Measurements from ENCODE around the gene NEK5. TPM values are rescaled to one million over a fixed set of nuclear protein-coding genes. Genes with fewer than 3 reads are reported as not detected.

NEK5 gene
- polyA plus RNA-seq, 3 donors = 0.07 TPM; not detected in 2

GRCh38 chr13:52097197-52097596 is 31.7 kb downstream of the NEK5 start:
- Mint-ChIP-seq H3K4me3 (no peak overlapping the region), H3K36me3 (no peaks in the 10 kb centered on the region), H3K27me3 (ENCODE audit: low read depth in 3 of 3) (no peaks in the 10 kb centered on the region), H3K27ac (no peak overlapping the region), H3K4me1 (no peaks in the 10 kb centered on the region), H3K9me3 (no peaks in the 10 kb centered on the region)
- no peaks in the 10 kb centered on the region for H3K36me3 ChIP-seq (replicated peaks in 1 of 2; ENCODE audit: control insufficient read depth in 1 of 2, insufficient read depth in 2 of 2, low read length in 2 of 2)
- H3K9ac ChIP-seq (ENCODE audit: insufficient read depth, low read length, poor library complexity, severe bottlenecking) = no peak overlapping the region
- H4K20me1 ChIP-seq (ENCODE audit: insufficient read depth, low read length) = no peaks in the 10 kb centered on the region
- no peak overlapping the region for H3K27ac ChIP-seq (ENCODE audit: low read depth in 1 of 2, low read length in 2 of 2)
- intact Hi-C loops (cut with micrococcal nuclease) = no loop called here
- no peaks in the 10 kb centered on the region for H3K79me2 ChIP-seq (ENCODE audit: insufficient read depth, low read length)
- no peak overlapping the region for H2AFZ ChIP-seq (ENCODE audit: insufficient read depth, low read depth, low read length, poor library complexity, severe bottlenecking)
- no peak overlapping the region for H3K4me2 ChIP-seq (replicated peaks; ENCODE audit: extremely low read depth, low read length, poor library complexity, severe bottlenecking)
- no peak for DNase-seq
- H3K9me3 ChIP-seq (replicated peaks in 1 of 2; ENCODE audit: control insufficient read depth in 1 of 2, insufficient read depth in 1 of 2, low read length in 2 of 2) = no peaks in the 10 kb centered on the region
- WGBS (ENCODE audit: insufficient coverage) = no CpG with 5 or more reads among the region's 5 CpGs
- H3K4me3 ChIP-seq (replicated peaks in 1 of 3; ENCODE audit: low read depth in 2 of 3, low read length in 3 of 3) = no peak overlapping the region
- no peaks in the 10 kb centered on the region for H3K27me3 ChIP-seq (ENCODE audit: control insufficient read depth in 2 of 2, insufficient read depth in 2 of 2, low read length in 2 of 2)
- H3K4me1 ChIP-seq (ENCODE audit: control insufficient read depth in 1 of 2, insufficient read depth in 2 of 2, low read length in 2 of 2) = no peaks in the 10 kb centered on the region
- no peak for TF ChIP-seq CTCF (IDR thresholded peaks at IDR 0.05)

DNA sequence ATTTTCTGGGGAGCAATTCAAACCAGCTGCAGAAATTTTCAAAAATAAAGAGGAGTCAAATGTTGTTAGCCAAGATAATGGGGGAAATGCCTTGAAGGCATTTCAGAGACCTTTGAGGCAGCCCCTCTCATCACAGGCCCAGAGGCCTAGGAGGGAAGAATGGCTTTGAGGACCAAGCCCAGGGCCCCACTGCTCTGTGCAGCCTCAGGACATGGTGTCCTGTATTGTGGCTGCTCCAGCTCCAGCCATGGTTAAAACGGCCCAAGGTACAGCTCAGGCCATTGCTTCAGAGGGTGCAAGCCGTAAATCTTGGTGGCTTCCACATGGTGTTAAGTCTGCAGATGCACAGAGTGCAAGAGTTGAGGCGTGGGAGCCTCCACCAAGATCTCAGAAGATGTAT is 32.1 kb downstream of the NEK5 start:
- no peak for DNase-seq
- H3K4me3 Mint-ChIP-seq = no peak overlapping the region
- no peak overlapping the region for H3K4me3 ChIP-seq (replicated peaks in 1 of 3; ENCODE audit: low read depth in 2 of 3, low read length in 3 of 3)
- no peaks in the 10 kb centered on the region for H3K9me3 ChIP-seq (replicated peaks in 1 of 2; ENCODE audit: control insufficient read depth in 1 of 2, insufficient read depth in 1 of 2, low read length in 2 of 2)
- no peaks in the 10 kb centered on the region for H3K9me3 Mint-ChIP-seq
- H3K27me3 ChIP-seq (ENCODE audit: control insufficient read depth in 2 of 2, insufficient read depth in 2 of 2, low read length in 2 of 2) = no peaks in the 10 kb centered on the region
- H3K36me3 ChIP-seq (replicated peaks in 1 of 2; ENCODE audit: control insufficient read depth in 1 of 2, insufficient read depth in 2 of 2, low read length in 2 of 2) = no peaks in the 10 kb centered on the region
- no peaks in the 10 kb centered on the region for H4K20me1 ChIP-seq (ENCODE audit: insufficient read depth, low read length)
- H3K27me3 Mint-ChIP-seq (ENCODE audit: low read depth in 3 of 3) = no peaks in the 10 kb centered on the region
- no peak for TF ChIP-seq CTCF (IDR thresholded peaks at IDR 0.05)
- H2AFZ ChIP-seq (ENCODE audit: insufficient read depth, low read depth, low read length, poor library complexity, severe bottlenecking) = no peak overlapping the region
- no peaks in the 10 kb centered on the region for H3K4me1 ChIP-seq (ENCODE audit: control insufficient read depth in 1 of 2, insufficient read depth in 2 of 2, low read length in 2 of 2)
- H3K79me2 ChIP-seq (ENCODE audit: insufficient read depth, low read length) = no peaks in the 10 kb centered on the region
- WGBS (ENCODE audit: insufficient coverage) = 95% methylated on average over 2 of the region's 3 CpGs
- H3K36me3 Mint-ChIP-seq = no peaks in the 10 kb centered on the region
- no peak overlapping the region for H3K27ac Mint-ChIP-seq
- no peaks in the 10 kb centered on the region for H3K4me1 Mint-ChIP-seq
- intact Hi-C loops (cut with micrococcal nuclease) = no loop called here
- H3K9ac ChIP-seq (ENCODE audit: insufficient read depth, low read length, poor library complexity, severe bottlenecking) = no peak overlapping the region
- H3K27ac ChIP-seq (ENCODE audit: low read depth in 1 of 2, low read length in 2 of 2) = no peak overlapping the region
- H3K4me2 ChIP-seq (replicated peaks; ENCODE audit: extremely low read depth, low read length, poor library complexity, severe bottlenecking) = no peak overlapping the region
